T-helper 1 cell (primary cell): ENCODE measurements around the gene VASN.

Experiments
- DNase-seq, 5 donors: peaks; one replicate each; pipeline ENCODE4 v3.0.0-alpha.2; 2012 to 2020

Gene VASN

GRCh38 chr16:4373356-4373908 is 1.8 kb downstream of the VASN start:
- no peak for DNase-seq

GRCh38 chr16:4373909-4374742 is 2.5 kb downstream of the VASN start:
- no peak for DNase-seq

- DNase-seq = no peak
These were observed 4.1 kb downstream of the VASN start for GRCh38 chr16:4375717-4376116.

GRCh38 chr16:4376126-4376892 is 4.7 kb downstream of the VASN start:
- peak in 1 of 5 donors; percentile 6 for DNase-seq

GRCh38 chr16:4376893-4377572 is 5.4 kb downstream of the VASN start:
- DNase-seq = no peak

GRCh38 chr16:4377573-4378154 is 6.0 kb downstream of the VASN start:
- DNase-seq = no peak

- no peak for DNase-seq
These were observed 6.6 kb downstream of the VASN start for GRCh38 chr16:4378161-4378666.

GRCh38 chr16:4378999-4379690 is 7.5 kb downstream of the VASN start:
- no peak for DNase-seq

- no peak for DNase-seq
These were observed 8.7 kb downstream of the VASN start for GRCh38 chr16:4380119-4381063.

GRCh38 chr16:4381072-4381934 is 9.7 kb downstream of the VASN start:
- no peak for DNase-seq

- DNase-seq = peak in 1 of 5 donors; percentile 4
These were observed 10.5 kb downstream of the VASN start for GRCh38 chr16:4381935-4382794.

GRCh38 chr16:4382795-4383357 is 11.2 kb downstream of the VASN start:
- no peak for DNase-seq

- DNase-seq = no peak
These were observed 12.2 kb downstream of the VASN start for GRCh38 chr16:4383591-4384444.

GRCh38 chr16:4384509-4384942 is 12.9 kb downstream of the VASN start:
- DNase-seq = peak in 1 of 5 donors; percentile 9

GRCh38 chr16:4385066-4385788 is 13.6 kb downstream of the VASN start:
- DNase-seq = peak in 1 of 5 donors; percentile 3

GRCh38 chr16:4385789-4386450 is 14.3 kb downstream of the VASN start:
- no peak for DNase-seq
